HG03108 (cell line): ENCODE results near the gene KIFBP.
"Not testable (repeated sequence)": the region's sequence is repeated elsewhere in the genome, so short reads cannot be mapped to it uniquely, and the experiment has no call there.

Source experiments
- ATAC-seq: cut with Tn5 transposase; IDR thresholded peaks from one replicate; pipeline ENCODE4 v1.9.1; 2021; ENCODE audit warnings: moderate library complexity; ENCODE audit not compliant: unreplicated experiment

The KIFBP gene, protein sequence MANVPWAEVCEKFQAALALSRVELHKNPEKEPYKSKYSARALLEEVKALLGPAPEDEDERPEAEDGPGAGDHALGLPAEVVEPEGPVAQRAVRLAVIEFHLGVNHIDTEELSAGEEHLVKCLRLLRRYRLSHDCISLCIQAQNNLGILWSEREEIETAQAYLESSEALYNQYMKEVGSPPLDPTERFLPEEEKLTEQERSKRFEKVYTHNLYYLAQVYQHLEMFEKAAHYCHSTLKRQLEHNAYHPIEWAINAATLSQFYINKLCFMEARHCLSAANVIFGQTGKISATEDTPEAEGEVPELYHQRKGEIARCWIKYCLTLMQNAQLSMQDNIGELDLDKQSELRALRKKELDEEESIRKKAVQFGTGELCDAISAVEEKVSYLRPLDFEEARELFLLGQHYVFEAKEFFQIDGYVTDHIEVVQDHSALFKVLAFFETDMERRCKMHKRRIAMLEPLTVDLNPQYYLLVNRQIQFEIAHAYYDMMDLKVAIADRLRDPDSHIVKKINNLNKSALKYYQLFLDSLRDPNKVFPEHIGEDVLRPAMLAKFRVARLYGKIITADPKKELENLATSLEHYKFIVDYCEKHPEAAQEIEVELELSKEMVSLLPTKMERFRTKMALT

DNA sequence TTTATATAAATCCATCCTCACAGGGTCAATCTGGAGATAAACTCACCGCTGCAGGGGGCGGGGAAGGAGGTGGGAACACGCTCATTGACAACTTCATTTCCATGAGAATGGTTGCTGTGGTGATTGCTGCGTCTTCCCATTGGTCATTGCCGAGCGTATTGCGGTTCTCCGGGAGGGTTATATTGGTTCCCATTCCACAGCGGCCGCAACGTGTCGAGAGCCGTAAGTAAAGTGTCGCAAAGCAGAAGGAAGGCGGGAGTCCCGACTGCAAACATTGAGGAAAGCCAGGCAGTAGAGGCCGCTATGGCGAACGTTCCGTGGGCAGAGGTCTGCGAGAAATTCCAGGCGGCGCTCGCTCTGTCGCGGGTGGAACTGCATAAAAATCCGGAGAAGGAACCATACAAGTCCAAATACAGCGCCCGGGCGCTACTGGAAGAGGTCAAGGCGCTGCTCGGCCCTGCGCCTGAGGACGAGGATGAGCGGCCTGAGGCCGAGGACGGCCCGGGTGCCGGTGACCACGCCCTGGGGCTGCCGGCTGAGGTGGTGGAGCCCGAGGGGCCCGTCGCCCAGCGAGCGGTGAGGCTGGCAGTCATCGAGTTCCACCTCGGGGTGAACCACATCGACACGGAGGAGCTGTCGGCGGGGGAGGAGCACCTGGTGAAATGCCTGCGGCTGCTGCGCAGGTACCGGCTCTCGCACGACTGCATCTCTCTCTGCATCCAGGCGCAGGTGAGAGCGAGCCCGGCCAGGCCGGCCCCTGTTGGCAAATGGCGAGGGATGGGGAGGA, at the start of gene KIFBP:
KIFBP (plus strand) TSS at position 274 of the 787 bp plus-strand sequence; CDS start at position 304, 30 bp downstream.
- peak; percentile 75 for ATAC-seq

DNA sequence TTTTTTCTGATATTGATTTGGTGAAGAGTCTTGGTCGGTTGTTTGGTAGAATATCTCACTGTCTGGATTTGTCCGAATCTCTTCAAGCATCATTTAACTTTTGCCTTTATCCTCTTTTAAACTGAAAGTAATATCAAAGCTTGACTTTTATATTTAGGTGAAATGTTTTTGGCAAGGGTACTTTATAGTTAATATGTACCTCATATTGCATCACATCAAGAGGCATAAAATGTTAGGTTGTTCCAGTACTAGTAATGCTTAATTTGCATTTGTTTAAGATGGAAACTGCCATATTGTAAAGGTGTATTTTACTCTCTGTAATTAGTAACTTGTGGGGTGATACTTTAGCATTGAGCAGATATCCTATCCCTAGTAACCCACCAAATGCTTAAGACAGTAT, 49.7 kb upstream of the KIFBP start:
- no peak for ATAC-seq

DNA sequence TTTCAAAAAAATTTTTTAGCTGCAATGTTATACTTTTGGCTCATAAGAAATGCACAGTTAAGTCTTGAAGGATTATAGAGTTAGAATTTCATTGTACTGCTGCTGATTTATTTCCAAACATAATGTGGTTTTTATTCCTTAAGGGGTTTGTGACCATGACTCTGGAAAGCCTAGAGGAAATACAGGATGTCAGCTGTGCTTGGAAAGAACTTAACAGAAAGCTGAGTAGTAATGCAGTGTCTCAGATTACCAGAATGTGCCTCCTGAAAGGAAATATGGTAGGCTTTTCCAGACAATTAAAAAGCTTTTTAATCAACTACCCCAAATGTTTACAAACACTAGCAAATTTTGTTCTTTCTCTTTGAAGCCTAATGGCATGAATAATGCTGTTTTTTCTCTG, 47.7 kb upstream of the KIFBP start:
- ATAC-seq = not testable (repeated sequence)

DNA sequence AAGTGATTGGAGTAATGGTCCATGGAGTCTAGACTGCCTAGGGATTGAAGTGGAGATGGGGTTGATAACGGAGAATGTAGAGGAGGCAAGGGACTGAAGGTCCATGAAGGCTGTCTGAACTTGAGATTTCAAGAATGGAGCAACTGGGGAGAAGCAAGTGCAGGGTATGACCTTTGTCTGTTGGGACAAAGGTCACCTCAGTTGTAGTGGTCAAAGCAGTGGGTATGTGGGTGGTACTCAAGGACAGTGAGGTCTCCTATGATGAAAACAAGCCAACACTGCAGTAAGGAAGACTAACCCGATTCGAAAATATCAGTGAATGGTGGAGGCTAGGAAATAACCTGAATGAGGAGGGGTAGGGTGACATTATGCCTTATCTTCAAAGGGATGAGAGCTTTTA, 38.0 kb upstream of the KIFBP start:
- ATAC-seq = no peak

DNA sequence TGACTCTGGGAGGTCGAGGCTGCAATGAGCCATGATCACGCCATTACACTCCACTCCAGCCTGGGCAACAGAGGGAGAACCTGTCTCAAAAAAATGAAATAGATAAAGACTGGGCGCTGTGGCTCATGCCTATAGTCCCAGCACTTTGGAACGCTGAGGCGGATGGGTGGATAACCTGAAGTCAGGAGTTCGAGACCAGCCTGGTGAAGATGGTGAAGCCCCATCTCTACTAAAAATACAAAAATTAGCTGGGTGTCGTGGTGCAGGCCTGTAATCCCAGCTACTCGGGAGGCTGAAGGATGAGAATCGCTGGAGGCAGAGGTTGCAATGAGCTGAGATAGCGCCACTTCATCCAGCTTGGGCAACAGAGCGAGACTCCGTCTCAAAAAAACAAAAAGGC, 33.7 kb upstream of the KIFBP start:
- no peak for ATAC-seq

DNA sequence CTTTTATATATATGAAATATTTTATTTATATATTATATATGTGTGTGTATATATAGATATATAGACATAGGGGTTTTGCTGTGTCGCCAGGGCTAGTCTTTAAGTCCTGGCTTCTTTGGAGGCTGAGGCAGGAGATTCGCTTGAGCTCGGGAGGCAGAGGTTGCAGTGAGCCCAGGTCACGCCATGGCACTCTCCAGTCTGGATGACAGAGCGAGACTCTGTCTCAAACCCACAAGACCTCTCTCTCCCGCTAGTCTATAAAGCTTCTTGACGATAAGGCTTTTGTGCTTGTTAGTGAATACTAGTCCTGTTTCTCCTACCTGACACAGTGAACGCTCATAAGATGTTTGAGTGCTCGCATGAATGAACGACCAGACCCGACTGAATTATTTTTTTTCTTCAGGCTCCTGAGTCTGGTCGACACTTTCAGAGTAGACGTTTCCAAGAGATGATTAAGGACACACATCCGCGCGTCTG, 33.2 kb upstream of the KIFBP start:
- peak; percentile 9 for ATAC-seq

DNA sequence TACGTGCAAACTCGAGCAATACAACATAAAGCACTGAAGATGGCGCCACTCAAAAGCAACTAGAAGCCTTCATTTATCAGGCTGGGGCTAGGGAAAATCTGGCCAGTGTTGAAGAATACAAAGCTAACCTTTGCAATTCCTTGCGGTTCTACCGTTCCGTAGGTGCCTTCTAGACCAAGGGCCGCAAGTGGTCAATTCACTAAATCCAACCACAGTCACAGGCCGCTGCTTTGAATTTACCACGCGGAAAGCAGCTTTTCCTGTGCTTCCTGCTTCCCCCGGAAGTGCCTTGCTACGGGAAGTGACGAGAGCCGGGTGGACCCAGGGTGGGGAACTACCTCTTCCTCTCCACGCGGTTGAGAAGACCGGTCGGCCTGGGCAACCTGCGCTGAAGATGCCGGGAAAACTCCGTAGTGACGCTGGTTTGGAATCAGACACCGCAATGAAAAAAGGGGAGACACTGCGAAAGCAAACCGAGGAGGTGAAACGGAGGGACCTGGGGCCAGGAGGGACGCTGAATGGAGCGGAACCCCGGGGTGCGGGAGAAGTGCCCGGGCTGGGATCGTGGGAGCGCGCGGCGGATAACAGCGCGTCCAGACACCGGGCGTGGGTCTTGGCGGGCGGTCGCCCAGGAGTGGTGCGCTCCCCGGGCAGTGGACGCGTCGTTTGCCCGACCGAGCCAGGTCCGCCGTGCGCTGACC, 32.6 kb upstream of the KIFBP start, which contains the start of gene DDX21:
DDX21 (plus strand) TSS at position 339 of the 701 bp plus-strand sequence; CDS start at position 395, 56 bp downstream.
- ATAC-seq = peak; percentile 82

DNA sequence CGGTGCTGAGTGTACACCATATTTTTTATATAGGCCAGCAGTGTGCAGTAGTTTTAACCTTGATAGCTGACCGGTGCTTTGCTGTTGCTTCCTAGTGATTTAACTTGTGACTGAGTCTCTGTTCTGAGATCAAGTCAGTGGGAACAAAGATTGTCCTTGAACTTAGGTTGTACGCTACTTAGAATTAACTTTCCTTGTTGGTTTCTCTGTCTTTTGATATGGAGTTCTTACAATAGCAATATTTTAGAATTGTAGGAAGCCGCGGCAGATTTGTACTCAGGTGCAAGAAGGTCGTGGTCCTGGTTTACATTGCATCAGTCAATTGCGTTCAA, 31.4 kb upstream of the KIFBP start:
- ATAC-seq = no peak

DNA sequence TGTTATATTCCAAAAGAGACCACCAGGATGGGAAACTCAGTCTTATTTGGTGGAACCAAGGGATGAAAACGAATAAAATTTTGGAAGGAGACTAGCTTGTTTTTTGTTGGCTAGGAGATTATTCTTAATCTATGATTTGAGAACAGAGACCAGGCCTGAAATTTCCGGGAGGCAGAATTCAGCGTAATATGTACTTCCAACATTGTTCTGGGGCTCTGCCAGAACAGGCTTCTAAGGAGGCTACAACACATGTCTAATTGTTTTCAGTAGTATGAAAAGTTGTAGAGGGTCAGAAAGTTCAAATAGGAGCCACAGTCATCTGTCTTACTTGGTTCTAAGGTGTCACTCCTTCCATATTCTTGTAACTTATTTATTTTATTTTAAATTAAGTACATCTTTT, 30.9 kb upstream of the KIFBP start:
- ATAC-seq = no peak

DNA sequence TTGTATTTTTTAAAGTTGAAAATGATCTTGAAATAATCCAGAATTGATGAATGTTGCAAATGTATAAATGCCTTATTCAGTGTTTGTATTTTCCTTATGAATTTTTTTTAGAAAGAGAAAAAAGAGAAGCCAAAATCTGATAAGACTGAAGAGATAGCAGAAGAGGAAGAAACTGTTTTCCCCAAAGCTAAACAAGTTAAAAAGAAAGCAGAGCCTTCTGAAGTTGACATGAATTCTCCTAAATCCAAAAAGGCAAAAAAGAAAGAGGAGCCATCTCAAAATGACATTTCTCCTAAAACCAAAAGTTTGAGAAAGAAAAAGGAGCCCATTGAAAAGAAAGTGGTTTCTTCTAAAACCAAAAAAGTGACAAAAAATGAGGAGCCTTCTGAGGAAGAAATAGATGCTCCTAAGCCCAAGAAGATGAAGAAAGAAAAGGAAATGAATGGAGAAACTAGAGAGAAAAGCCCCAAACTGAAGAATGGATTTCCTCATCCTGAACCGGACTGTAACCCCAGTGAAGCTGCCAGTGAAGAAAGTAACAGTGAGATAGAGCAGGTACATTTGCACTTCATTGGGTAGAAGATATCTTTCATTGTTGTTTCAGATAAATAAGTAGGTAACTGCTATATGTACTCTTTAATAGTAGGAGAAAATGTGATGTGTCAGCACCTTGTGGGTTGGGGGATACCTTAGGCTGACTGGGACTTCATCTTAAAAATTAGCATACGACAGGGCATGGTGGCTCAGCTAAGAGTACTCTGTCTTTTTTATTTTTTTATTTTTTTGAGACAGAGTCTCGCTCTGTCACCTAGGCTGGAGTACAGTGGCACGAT, 28.7 kb upstream of the KIFBP start:
- no peak for ATAC-seq

DNA sequence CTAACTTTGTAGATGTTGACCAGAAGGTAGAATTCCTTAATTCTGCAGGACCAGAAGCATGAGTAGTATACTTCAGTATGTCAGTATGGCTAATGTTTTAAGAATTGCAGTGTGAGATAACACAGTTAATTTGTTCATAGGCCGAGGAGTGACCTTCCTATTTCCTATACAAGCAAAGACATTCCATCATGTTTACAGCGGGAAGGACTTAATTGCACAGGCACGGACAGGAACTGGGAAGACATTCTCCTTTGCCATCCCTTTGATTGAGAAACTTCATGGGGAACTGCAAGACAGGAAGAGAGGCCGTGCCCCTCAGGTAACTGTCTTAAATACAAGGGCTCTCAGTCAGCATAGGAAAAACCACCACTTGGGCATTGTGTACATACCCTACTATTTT, 25.5 kb upstream of the KIFBP start:
- no peak for ATAC-seq

DNA sequence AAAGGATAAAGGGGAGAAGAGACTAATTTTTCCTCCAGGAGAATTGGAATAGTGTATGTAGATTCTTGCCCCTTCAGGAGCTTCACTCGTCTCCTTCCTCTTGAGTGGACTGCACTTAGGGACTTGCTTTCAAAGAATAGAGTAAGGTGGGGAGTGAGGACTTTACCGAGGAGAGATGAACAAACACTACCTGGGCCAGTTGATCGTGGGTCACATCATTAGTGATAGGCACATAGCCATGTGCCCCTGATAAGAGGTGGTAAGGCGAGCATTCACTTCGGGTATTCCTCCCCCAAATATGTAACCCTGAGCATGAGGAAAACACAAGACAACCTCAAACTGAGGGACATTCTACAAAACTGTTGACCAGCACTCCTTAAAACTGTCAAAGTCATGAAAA, 14.6 kb upstream of the KIFBP start:
- no peak for ATAC-seq

DNA sequence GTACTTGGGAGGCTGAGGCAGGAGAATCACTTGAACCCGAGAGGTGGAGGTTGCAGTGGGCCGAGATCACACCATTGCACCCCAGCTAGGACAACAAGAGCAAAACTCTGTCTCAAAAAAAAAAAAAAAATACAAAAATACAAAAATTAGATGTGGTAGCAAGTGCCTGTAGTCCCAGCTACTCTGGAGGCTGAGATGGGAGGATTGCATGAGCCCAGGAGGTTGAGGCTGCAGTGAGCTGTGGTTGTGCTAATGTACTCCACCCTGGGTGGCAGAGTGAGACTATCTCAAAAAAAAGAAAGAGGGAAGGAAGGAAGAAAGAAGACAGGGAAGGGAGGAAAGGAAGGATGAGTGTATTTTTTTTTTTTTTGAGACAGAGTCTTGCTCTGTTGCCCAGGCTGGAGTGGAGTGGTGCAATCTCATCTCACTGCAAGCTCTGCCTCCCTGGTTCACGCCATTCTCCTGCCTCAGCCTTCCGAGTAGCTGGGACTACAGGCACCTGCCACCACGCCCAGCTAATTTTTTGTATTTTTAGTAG, 12.6 kb upstream of the KIFBP start:
- not testable (repeated sequence) for ATAC-seq

DNA sequence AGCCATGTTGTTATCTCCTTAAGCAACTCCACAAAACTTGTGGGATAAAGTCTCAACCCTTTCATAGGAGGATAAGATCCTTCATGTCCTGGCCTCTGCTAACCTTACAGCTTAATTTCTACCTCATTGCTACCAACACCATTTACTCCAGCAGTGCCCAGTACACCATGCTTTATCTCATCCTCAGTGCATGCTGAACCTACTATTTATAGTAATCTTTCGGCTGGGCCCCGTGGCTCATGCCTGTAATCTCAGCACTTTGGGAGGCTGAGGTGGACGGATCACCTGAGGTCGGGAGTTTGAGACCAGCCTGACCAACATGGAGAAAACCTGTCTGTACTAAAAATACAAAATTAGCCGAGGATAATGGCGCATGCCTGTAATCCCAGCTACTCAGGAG, 8.9 kb upstream of the KIFBP start:
- ATAC-seq = not testable (repeated sequence)

DNA sequence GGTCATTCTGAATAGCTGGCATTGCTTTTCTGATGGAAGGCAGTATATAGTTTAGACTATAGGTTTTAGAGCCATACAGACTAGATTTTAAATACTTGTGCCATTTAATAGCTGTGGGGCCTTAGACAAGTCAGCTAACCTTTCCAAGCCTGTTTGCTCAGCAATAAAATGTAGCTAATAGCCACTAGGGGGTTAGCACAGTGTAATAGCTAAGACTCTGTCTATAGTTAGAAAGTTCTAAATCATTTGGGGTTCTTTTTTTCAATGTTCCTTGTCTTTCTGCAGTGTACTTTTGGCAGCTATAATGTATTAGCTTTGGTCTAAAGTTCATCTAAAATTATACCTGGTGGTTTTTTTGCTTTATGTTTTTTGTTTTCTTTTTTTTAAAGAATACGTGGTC, 7.5 kb upstream of the KIFBP start:
- no peak for ATAC-seq

DNA sequence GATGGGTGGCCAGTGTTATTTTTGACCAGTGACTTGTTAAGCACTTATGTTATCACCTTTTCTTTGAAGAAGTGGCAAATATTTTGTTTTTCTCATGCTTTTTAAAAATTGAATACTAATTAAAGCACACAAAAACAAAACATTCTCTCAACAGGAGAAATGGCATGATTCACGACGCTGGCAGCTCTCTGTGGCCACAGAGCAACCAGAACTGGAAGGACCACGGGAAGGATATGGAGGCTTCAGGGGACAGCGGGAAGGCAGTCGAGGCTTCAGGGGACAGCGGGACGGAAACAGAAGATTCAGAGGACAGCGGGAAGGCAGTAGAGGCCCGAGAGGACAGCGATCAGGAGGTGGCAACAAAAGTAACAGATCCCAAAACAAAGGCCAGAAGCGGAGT, 6.2 kb upstream of the KIFBP start:
- ATAC-seq = no peak

DNA sequence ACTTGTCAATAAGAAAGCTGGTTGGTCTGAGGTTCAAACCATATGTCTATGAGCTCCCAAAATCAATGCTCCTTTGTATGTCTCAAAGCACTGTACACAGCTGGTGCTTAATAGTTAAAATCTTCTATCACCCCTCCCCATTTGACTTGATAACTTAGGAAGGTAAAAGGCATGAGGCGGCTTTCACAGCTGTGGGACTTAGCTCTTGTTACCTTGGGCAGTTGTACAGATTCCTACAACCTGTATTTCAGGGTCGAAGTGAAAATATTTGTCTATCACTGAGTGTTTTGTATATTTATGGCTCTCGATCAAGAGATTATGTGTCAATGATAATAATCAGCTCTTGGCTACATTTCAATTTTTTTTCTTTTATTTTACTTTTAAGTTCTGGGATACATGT, 992 bp upstream of the KIFBP start:
- ATAC-seq = no peak

DNA sequence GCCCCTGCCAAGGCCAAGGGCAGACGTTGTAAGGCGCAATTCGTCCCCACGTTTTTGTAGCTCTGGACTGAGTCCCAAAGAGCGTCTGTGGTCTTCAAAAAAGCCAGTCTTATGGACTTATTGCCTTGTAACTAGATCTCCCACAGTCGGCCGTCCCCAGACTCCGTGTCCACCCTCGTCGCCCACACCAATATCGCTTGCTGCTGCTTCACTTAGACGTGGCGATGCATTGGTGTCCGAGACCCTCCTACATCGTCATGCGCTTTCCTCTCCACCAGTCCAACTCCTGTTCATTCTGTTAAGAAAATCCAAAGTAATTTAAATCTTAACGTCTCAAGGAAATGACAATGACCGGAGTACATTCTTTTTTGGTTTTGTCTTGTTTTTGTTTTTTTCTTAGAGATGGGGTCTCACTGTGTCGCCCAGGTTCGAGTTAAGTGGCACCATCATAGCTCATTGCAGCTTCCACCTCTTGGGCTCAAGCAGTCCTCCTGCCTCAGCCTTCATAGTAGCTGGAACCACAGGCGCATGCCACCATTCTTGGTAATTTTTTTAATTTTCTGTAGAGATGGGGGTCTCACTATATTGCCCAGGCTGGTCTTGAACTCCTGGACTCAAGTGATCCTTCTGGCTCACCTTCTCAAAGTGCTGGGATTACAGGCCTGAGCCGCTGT, 851 bp downstream of the KIFBP start:
- ATAC-seq = no peak
